DND-41 (cell line): Measurements from ENCODE around the gene NMS.
"Not testable (repeated sequence)": the region's sequence is repeated elsewhere in the genome, so short reads cannot be mapped to it uniquely, and the experiment has no call there.

Experiments used
- EZH2 ChIP-seq: IDR thresholded peaks from 3 replicates; pipeline ENCODE4 v1.6.1; 2012; ENCODE audit warnings: borderline replicate concordance, low read depth, mild to moderate bottlenecking, moderate library complexity, low read length, inconsistent platforms; ENCODE audit not compliant: severe bottlenecking
- TF ChIP-seq, protein P1 (sequence below): IDR thresholded peaks from 2 replicates; pipeline ENCODE4 v1.5.1; 2012; ENCODE audit warnings: borderline replicate concordance, low read length, moderate library complexity, mild to moderate bottlenecking; ENCODE audit not compliant: poor library complexity, severe bottlenecking; ENCODE audit errors: extremely low read depth

DNA sequence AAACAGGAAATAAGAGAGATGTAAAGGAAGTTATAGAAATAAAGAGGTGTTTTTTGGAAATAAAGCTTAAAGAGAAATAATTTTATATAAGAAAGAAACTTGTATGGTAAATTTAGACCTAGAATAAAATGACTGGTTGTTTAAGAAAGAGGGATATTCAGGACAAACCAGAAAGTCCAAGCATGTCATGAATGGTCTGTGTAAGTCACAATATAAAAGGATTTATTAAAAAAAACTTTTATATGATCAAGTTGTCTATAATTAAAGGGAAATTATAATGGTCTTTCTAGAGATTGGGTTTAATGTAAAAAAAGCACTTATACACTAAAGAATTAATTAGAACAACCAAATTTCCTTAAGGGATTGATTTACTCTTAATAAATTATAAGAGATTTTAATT, 13.9 kb upstream of the NMS start:
- TF ChIP-seq, protein P1, sequence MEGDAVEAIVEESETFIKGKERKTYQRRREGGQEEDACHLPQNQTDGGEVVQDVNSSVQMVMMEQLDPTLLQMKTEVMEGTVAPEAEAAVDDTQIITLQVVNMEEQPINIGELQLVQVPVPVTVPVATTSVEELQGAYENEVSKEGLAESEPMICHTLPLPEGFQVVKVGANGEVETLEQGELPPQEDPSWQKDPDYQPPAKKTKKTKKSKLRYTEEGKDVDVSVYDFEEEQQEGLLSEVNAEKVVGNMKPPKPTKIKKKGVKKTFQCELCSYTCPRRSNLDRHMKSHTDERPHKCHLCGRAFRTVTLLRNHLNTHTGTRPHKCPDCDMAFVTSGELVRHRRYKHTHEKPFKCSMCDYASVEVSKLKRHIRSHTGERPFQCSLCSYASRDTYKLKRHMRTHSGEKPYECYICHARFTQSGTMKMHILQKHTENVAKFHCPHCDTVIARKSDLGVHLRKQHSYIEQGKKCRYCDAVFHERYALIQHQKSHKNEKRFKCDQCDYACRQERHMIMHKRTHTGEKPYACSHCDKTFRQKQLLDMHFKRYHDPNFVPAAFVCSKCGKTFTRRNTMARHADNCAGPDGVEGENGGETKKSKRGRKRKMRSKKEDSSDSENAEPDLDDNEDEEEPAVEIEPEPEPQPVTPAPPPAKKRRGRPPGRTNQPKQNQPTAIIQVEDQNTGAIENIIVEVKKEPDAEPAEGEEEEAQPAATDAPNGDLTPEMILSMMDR = not testable (repeated sequence)
- not testable (repeated sequence) for TF ChIP-seq EZH2
